AG10803 (cell line): ENCODE results near the gene TAF1C.

ENCODE experiments used
- DNase-seq: peaks from one replicate; pipeline ENCODE4 v3.0.0; 2010; ENCODE audit warnings: low read depth
- H3K4me3 ChIP-seq: 2 replicates; pipeline ENCODE4 v1.5.1; 2011; ENCODE audit warnings: mild to moderate bottlenecking, low read length, control low read depth
- CTCF ChIP-seq: conservative IDR thresholded peaks from 2 replicates; pipeline ENCODE4 v1.5.1; 2011; ENCODE audit warnings: mild to moderate bottlenecking, low read length, control low read depth, inconsistent platforms

The TAF1C gene

GRCh38 chr16:84194470-84195200, 7.8 kb upstream of the TAF1C start:
- H3K4me3 ChIP-seq: no peak overlapping the region
- DNase-seq: no peak
- TF ChIP-seq CTCF: no peak

- no peak for TF ChIP-seq CTCF
- no peak overlapping the region for H3K4me3 ChIP-seq
- DNase-seq: no peak
Observed at GRCh38 chr16:84194018-84194417, 7.2 kb upstream of the TAF1C start.

GRCh38 chr16:84193480-84193879, 6.6 kb upstream of the TAF1C start:
- no peak overlapping the region for H3K4me3 ChIP-seq
- TF ChIP-seq CTCF: no peak
- DNase-seq: no peak

- no peak for DNase-seq
- H3K4me3 ChIP-seq: no peak overlapping the region
- no peak for TF ChIP-seq CTCF
Observed at GRCh38 chr16:84191466-84191865, 4.6 kb upstream of the TAF1C start.

- no peak within 1 kb of the TSS for H3K4me3 ChIP-seq
- no peak for DNase-seq
- no peak for TF ChIP-seq CTCF
Observed at GRCh38 chr16:84190731-84191388, 4.0 kb upstream of the TAF1C start, which contains the start of gene ADAD2. TSS of gene ADAD2 (plus strand) at chr16:84191157. CDS start at chr16:84191231, 74 bp downstream.

- TF ChIP-seq CTCF: no peak
- DNase-seq: no peak
- H3K4me3 ChIP-seq: no peak overlapping the region
Observed at GRCh38 chr16:84184775-84185174, 2.1 kb downstream of the TAF1C start.
